GM12874 (cell line): ENCODE measurements around the gene TPRKB.

Source experiments
- CTCF ChIP-seq: IDR thresholded peaks from 2 replicates; pipeline ENCODE4 v1.5.1; 2011; ENCODE audit warnings: low read depth, mild to moderate bottlenecking, control low read depth, low read length, moderate library complexity; ENCODE audit not compliant: insufficient read depth

Gene TPRKB

GRCh38 chr2:73749314-73749713 is 12.2 kb upstream of the TPRKB start:
- TF ChIP-seq CTCF: no peak

- no peak for TF ChIP-seq CTCF
These were observed 9.7 kb upstream of the TPRKB start for GRCh38 chr2:73746877-73747208.

- no peak for TF ChIP-seq CTCF
These were observed 9.1 kb upstream of the TPRKB start for GRCh38 chr2:73746015-73746876.

GRCh38 chr2:73740767-73741166 is 3.6 kb upstream of the TPRKB start:
- no peak for TF ChIP-seq CTCF

- TF ChIP-seq CTCF: no peak
These were observed 2.0 kb upstream of the TPRKB start for GRCh38 chr2:73739101-73739500.

GRCh38 chr2:73736378-73736777 is 767 bp downstream of the TPRKB start:
- TF ChIP-seq CTCF: no peak

- no peak for TF ChIP-seq CTCF
These were observed 6.3 kb downstream of the TPRKB start for GRCh38 chr2:73730810-73731209.
